ENCODE results near the gene CDK14. TPM values are rescaled to one million over a fixed set of nuclear protein-coding genes. Genes with fewer than 3 reads are reported as not detected.

The CDK14 gene
- total RNA-seq, 2 experiments from 2014 or later, result not detected

DNA sequence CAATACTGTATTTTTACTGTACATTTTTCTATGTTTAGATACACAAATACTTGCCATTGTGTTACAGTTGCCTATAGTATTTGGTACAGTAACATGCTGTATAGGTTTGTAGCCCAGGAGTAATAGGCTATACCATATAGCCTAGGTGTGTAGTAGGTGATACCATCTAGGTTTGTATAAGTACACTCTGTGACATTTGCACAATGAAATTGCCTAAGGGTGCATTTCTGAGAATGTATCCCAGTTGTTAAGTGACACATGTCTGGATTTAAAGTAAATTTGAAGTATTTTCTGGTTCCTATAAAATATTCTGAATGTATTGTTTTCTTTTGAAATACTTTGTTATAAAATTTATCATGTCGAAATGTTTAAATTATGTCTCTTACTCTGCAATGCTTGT, 7.2 kb downstream of the CDK14 start:
- no peaks in the 10 kb centered on the region for H3K9me3 Mint-ChIP-seq
- DNase-seq, result no peak
- ChIA-PET CTCF (no interaction called here), POLR2A (no interaction called here)
- H3K36me3 Mint-ChIP-seq (ENCODE audit: low read depth), result no peaks in the 10 kb centered on the region
- peaks cover 29% of the 10 kb centered on the region for H3K27me3 Mint-ChIP-seq
- no peaks in the 10 kb centered on the region for H3K4me1 Mint-ChIP-seq
- H3K4me3 Mint-ChIP-seq, result no peak overlapping the region
- no peak overlapping the region for H3K27ac Mint-ChIP-seq

DNA sequence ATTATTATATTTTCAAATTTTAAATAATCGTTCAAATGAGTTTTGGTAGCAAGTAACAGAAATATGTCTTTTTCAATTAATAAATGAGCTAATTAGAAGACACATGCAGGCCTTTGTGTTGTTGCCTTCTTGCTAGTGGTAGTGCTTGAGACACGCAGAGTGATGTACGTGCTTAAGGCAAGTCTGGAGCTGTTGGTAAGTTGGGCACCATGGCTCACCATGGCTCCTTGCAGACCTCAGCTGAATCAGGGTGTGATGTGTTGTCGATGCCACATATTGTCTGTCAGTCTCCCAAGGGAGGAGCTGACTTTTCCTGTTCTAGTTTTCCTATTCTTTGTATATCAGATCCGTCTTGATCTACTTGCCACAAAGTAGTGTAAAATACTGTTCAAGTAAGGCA, 8.3 kb downstream of the CDK14 start:
- no peak overlapping the region for H3K4me3 Mint-ChIP-seq
- H3K9me3 Mint-ChIP-seq, result no peaks in the 10 kb centered on the region
- DNase-seq, result no peak
- no peaks in the 10 kb centered on the region for H3K4me1 Mint-ChIP-seq
- H3K27ac Mint-ChIP-seq, result no peak overlapping the region
- H3K36me3 Mint-ChIP-seq (ENCODE audit: low read depth), result no peaks in the 10 kb centered on the region
- ChIA-PET CTCF (interaction anchor here (0.7 kb wide), 1 partner anchor 1784 kb away, joined by 3 read pairs; no protein-coding TSS in a partner anchor), POLR2A (no interaction called here)
- H3K27me3 Mint-ChIP-seq, result peaks cover 24% of the 10 kb centered on the region

DNA sequence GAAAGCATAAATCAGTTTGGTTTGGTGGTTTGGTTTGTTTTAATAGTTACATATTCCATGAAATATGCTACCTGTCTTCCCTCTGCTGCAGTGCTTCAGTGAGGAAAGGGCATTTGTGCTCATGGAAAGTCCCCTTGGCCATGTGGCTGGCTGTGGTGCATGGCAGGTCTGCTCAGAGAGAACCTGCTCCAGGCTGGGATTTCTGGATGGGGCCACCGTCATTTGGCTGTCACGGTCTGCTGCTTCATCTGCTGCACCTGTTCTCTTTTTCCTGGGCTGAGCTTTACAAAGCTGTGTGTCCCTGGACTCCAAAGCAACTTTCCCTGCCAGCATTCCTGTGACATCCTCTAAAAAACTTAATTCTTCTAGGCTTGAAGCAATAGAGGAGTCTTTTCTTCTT, 8.9 kb downstream of the CDK14 start:
- POLR2A ChIA-PET, result no interaction called here
- Mint-ChIP-seq H3K4me1 (no peaks in the 10 kb centered on the region), H3K4me3 (no peak overlapping the region), H3K27ac (no peak overlapping the region), H3K27me3 (peaks cover 20% of the 10 kb centered on the region), H3K9me3 (no peaks in the 10 kb centered on the region), H3K36me3 (ENCODE audit: low read depth) (no peaks in the 10 kb centered on the region)
- no peak for DNase-seq
- CTCF ChIA-PET, result no interaction called here

GRCh38 chr7:90607196-90607595, 11.1 kb downstream of the CDK14 start:
- Mint-ChIP-seq H3K27ac (no peak overlapping the region), H3K4me1 (no peaks in the 10 kb centered on the region), H3K9me3 (no peaks in the 10 kb centered on the region), H3K27me3 (peaks cover 7% of the 10 kb centered on the region), H3K36me3 (ENCODE audit: low read depth) (no peaks in the 10 kb centered on the region), H3K4me3 (no peak overlapping the region)
- ChIA-PET POLR2A (no interaction called here), CTCF (no interaction called here)
- DNase-seq, result no peak

DNA sequence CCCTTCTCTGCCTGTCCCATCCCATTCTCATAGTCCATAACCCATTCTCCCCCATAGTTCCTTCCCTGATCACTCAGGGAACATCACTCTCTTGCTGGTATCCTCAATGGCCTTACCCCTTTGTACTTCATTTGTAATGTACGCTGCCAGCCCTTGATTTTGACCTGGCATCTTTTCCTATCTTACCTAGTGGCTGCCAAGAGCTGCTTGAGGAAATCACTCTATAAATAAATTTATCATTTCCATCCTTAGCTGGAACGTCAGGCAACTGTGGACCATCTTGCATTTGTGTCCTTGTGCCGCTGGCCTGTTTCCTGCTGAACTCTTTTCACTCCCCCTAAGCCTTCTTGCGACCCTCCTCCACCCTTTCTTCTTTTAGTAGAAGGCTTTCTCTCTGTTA, 14.0 kb downstream of the CDK14 start:
- Mint-ChIP-seq H3K4me1 (no peaks in the 10 kb centered on the region), H3K4me3 (no peak overlapping the region), H3K36me3 (ENCODE audit: low read depth) (no peaks in the 10 kb centered on the region), H3K9me3 (no peaks in the 10 kb centered on the region), H3K27ac (no peak overlapping the region), H3K27me3 (peaks cover 2% of the 10 kb centered on the region)
- CTCF ChIA-PET, result no interaction called here
- DNase-seq, result no peak
- POLR2A ChIA-PET, result no interaction called here

GRCh38 chr7:90611115-90611514, 15.0 kb downstream of the CDK14 start:
- DNase-seq, result no peak
- no peaks in the 10 kb centered on the region for H3K9me3 Mint-ChIP-seq
- no peak overlapping the region for H3K4me3 Mint-ChIP-seq
- no peaks in the 10 kb centered on the region for H3K36me3 Mint-ChIP-seq (ENCODE audit: low read depth)
- no peak overlapping the region for H3K27ac Mint-ChIP-seq
- H3K4me1 Mint-ChIP-seq, result no peaks in the 10 kb centered on the region
- CTCF ChIA-PET, result no interaction called here
- POLR2A ChIA-PET, result no interaction called here
- peaks cover 2% of the 10 kb centered on the region for H3K27me3 Mint-ChIP-seq

DNA sequence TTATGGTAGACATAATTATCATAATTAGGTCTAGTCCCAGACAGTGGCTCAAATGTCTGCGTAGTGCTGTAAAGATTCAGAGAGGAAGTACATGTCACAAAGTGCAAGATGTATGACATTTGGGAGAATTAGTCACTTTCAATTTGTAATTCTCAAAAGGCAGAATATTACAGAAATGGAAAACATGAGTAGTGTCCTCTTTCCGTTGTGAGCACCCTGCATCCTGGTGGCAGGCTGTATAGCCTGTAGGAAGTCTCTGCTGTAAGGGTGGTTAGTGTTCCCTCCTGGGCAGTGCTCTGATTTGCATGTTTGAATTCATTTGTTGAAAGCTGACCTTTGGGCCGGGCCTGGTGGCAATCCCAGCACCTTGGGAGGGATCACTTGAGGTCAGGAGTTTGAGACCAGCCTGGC, 17.0 kb downstream of the CDK14 start:
- H3K27ac Mint-ChIP-seq, result no peak overlapping the region

DNA sequence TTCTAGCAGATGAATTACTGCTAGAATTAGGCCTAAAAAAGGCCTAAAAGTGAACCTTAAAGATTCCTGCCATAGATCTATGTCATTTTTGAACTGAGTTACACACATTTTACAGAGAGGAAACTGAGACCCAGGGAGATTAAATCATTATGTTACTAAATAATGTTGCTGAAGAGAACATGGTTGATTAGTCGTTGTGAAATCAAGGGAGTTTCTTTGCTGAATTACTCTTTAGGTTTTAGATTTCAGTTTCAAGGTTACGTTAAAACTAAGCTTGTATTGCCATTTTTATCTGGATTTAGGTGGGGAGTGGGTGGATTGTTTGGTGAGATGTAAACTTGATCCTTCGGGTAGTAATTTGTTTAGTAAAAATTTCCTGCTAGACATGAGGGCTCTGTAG, 21.3 kb downstream of the CDK14 start:
- no peaks in the 10 kb centered on the region for H3K4me1 Mint-ChIP-seq
- POLR2A ChIA-PET, result no interaction called here
- DNase-seq, result no peak
- no peak overlapping the region for H3K4me3 Mint-ChIP-seq
- H3K9me3 Mint-ChIP-seq, result no peaks in the 10 kb centered on the region
- no peaks in the 10 kb centered on the region for H3K27me3 Mint-ChIP-seq
- CTCF ChIA-PET, result no interaction called here
- H3K36me3 Mint-ChIP-seq (ENCODE audit: low read depth), result no peaks in the 10 kb centered on the region
- H3K27ac Mint-ChIP-seq, result no peak overlapping the region

More for the DNA sequence above, 17.0 kb downstream of the CDK14 start:
- peaks cover 2% of the 10 kb centered on the region for H3K27me3 Mint-ChIP-seq
- no peaks in the 10 kb centered on the region for H3K4me1 Mint-ChIP-seq
- H3K36me3 Mint-ChIP-seq (ENCODE audit: low read depth), result no peaks in the 10 kb centered on the region
- H3K4me3 Mint-ChIP-seq, result no peak overlapping the region
- no peak for DNase-seq
- ChIA-PET CTCF (no interaction called here), POLR2A (no interaction called here)
- no peaks in the 10 kb centered on the region for H3K9me3 Mint-ChIP-seq

DNA sequence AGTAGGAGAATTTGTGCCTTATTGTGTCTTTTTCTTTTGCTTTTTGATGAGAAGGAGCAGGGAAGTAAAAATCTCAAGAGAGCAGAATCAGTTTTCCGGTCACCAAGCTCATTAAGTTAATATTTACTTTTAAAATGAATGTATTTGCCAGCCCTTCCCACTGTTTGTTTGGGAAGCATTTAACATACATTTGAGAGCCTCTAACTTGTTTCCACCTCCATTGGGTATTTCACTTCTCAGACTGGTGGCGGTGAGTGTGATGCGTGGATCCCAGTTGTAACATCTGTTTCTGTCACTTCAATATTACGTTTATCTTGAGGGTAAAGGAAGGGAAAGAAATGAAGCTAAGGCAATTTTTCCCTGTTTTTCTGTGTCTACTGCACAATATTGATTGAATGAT, 22.8 kb downstream of the CDK14 start:
- Mint-ChIP-seq H3K27me3 (no peaks in the 10 kb centered on the region), H3K27ac (no peak overlapping the region), H3K9me3 (no peaks in the 10 kb centered on the region), H3K4me1 (no peaks in the 10 kb centered on the region), H3K4me3 (no peak overlapping the region), H3K36me3 (ENCODE audit: low read depth) (no peaks in the 10 kb centered on the region)
- ChIA-PET POLR2A (no interaction called here), CTCF (no interaction called here)
- no peak for DNase-seq

- CTCF ChIA-PET, result no interaction called here
- H3K36me3 Mint-ChIP-seq (ENCODE audit: low read depth), result no peaks in the 10 kb centered on the region
Observed at GRCh38 chr7:90621125-90621746, 25.1 kb downstream of the CDK14 start.

DNA sequence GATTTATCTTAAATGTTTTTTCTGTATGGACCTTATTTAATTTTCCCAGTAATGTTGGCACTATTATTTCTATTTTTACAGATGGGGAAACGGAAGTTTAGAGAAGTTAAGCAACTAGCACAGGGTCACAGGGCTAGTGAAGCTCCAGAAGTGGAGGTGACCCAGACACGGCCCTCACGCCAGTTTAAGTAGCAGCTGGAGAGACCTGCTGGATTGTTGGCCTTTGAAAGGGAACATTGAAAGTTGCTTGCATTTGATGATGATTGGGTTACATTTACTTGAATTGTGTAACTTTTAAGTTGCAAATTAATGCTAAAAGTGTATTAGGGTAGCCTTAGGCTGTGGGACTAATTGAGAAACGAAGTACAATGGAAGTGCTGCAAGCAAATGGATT, 25.6 kb downstream of the CDK14 start:
- Mint-ChIP-seq H3K27me3 (no peaks in the 10 kb centered on the region), H3K4me1 (no peaks in the 10 kb centered on the region), H3K36me3 (ENCODE audit: low read depth) (no peaks in the 10 kb centered on the region), H3K27ac (no peak overlapping the region), H3K4me3 (no peak overlapping the region), H3K9me3 (no peaks in the 10 kb centered on the region)
- CTCF ChIA-PET, result no interaction called here
- no peak for DNase-seq
- POLR2A ChIA-PET, result no interaction called here

More at GRCh38 chr7:90621125-90621746, 25.1 kb downstream of the CDK14 start:
- Mint-ChIP-seq H3K4me3 (no peak overlapping the region), H3K4me1 (no peaks in the 10 kb centered on the region), H3K27ac (no peak overlapping the region), H3K27me3 (no peaks in the 10 kb centered on the region), H3K9me3 (no peaks in the 10 kb centered on the region)
- POLR2A ChIA-PET, result no interaction called here
- DNase-seq, result no peak

DNA sequence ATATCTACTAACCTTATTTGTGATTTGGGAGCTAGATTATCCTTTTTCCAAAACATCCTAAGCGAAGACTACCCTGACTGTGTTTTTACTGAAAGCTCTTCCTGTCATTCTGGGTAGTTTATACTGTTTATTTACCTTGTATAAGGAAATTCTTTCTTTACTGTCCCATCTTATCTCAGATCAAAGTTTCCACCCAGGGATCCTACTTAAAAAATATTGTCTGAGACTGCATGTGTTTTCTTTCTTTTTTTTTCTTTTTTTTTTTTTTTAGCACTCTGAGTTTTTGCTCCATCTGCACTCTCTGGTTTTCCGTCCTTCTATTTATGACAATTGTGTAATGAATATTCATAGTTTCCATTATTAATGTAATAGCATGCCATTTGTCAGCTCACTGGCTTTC, 26.5 kb downstream of the CDK14 start:
- Mint-ChIP-seq H3K36me3 (ENCODE audit: low read depth) (no peaks in the 10 kb centered on the region), H3K27ac (no peak overlapping the region), H3K27me3 (no peaks in the 10 kb centered on the region), H3K4me3 (no peak overlapping the region), H3K4me1 (no peaks in the 10 kb centered on the region), H3K9me3 (no peaks in the 10 kb centered on the region)
- CTCF ChIA-PET, result no interaction called here
- no peak for DNase-seq
- POLR2A ChIA-PET, result no interaction called here

DNA sequence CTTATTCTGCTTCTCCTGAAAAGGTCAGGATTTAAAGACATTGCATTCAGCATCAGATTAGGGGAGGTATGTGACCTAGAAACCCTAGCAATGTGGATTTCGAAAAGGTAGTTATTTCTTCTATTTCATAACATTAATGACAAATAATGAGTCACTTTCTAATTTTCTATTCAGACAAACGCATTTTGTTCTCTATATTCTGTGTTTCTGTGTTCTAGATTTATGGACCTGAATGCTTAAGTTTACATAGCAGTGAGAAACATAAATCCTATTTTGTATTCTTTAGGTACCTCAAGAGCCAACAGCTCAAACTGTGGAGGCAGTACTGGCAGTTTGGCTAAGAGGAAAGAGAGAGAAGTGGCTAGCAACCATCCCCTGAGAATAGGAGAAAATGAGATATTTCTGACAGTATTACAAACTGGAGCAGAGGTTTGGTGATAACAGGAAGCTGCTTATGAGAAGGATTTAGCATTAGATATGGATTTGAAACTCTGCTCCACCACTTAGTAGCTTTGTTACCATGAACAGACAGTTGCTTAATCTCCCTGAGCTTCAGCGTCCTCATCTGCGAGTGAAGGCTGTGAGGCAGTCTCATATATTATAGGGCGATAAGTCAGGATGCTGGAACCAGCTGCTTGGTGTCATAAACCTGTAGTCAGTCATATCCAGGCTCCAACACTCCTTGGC, 28.2 kb downstream of the CDK14 start:
- no peak overlapping the region for H3K27ac Mint-ChIP-seq
- ChIA-PET CTCF (no interaction called here), POLR2A (no interaction called here)
- no peaks in the 10 kb centered on the region for H3K9me3 Mint-ChIP-seq
- H3K4me3 Mint-ChIP-seq, result no peak overlapping the region
- H3K36me3 Mint-ChIP-seq (ENCODE audit: low read depth), result no peaks in the 10 kb centered on the region
- no peaks in the 10 kb centered on the region for H3K4me1 Mint-ChIP-seq
- no peak for DNase-seq
- no peaks in the 10 kb centered on the region for H3K27me3 Mint-ChIP-seq

DNA sequence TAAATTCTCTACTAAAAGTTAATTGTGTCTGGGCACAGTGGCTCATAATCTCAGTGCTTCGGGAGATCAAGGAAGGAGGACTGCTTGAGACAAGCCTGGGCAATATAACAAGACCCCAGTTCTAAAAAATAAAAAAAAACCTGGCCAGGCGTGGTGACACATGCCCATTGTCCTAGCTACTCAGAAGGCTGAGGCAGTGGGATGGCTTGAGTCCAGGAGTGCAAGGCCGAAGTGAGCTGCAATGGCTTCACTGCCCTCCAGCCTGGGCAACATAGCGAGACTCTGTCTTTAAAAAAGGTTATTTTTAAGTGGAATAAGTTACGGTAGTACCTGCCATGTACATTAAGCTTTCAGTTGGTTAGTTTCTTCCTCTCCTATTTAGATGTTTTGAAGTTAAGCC, 28.9 kb downstream of the CDK14 start:
- DNase-seq, result no peak
- no peak overlapping the region for H3K4me3 Mint-ChIP-seq
- H3K27me3 Mint-ChIP-seq, result no peaks in the 10 kb centered on the region
- no peaks in the 10 kb centered on the region for H3K36me3 Mint-ChIP-seq (ENCODE audit: low read depth)
- ChIA-PET POLR2A (no interaction called here), CTCF (no interaction called here)
- no peaks in the 10 kb centered on the region for H3K4me1 Mint-ChIP-seq
- no peak overlapping the region for H3K27ac Mint-ChIP-seq
- H3K9me3 Mint-ChIP-seq, result no peaks in the 10 kb centered on the region

Data from activated CD4-positive, alpha-beta T cell treated with anti-CD3 and anti-CD28 coated beads, Interleukin-2, amount 10 ng/mL, durations not matched to agents 7 days and 5 days (primary cell).